Uterus (tissue), 4 donors: Measurements from ENCODE around the gene PDE4D. TPM values are rescaled to one million over a fixed set of nuclear protein-coding genes. Genes with fewer than 3 reads are reported as not detected.

ENCODE experiments used
- DNase-seq, 2 donors: peaks; one replicate each; pipeline ENCODE4 v3.0.0-alpha.2; 2019 to 2020
- H3K27ac ChIP-seq, 2 donors: fragments of 200-600 bp; sonication (generic); 1 replicate in 1 of 2; 2 replicates in 1 of 2; pipeline ENCODE4 v1.5.1; 2016 to 2018
- H3K27me3 ChIP-seq, 2 donors: fragments of 200-600 bp; sonication (generic); one replicate each; pipeline ENCODE4 v1.5.1; 2018 to 2019; ENCODE audit warnings: control low read depth in 1 of 2
- H3K36me3 ChIP-seq, 2 donors: fragments of 200-600 bp; sonication (generic); one replicate each; pipeline ENCODE4 v1.5.1; 2019; ENCODE audit warnings: control low read depth in 1 of 2
- H3K4me1 ChIP-seq, 2 donors: fragments of 200-600 bp; sonication (generic); one replicate each; pipeline ENCODE4 v1.5.1; 2018 to 2019; ENCODE audit warnings: control low read depth in 1 of 2
- H3K4me3 ChIP-seq, 2 donors: fragments of 200-600 bp; sonication (generic); 1 replicate in 1 of 2; 2 replicates in 1 of 2; pipeline ENCODE4 v1.5.1; 2018 to 2019; ENCODE audit warnings: mild to moderate bottlenecking in 1 of 2
- H3K9me3 ChIP-seq, 2 donors: fragments of 200-600 bp; sonication (generic); one replicate each; pipeline ENCODE4 v1.5.1; 2019; ENCODE audit warnings: control low read depth in 1 of 2
- POLR2A ChIP-seq, 2 donors: fragments of 450-650 bp; IDR thresholded peaks; one replicate each; pipeline ENCODE4 v1.6.1; 2016; ENCODE audit warnings: antibody characterized with exemption in 2 of 2, mild to moderate bottlenecking in 1 of 2, moderate library complexity in 1 of 2
- intact Hi-C: fragments of 100-400 bp; cut with DNase I; formaldehyde crosslinking; loops from one replicate; pipeline ENCODE4 v1.15.1; 2023; ENCODE audit warnings: low total_unique reads
- total RNA-seq, 4 donors: library from RNA; depleted of rRNA in 3 of 4; stranded (reverse); fragments of >200 nt in 3 of 4; gene quantifications; one replicate each; pipeline versions ENCODE4 v1.1.0 to v1.2.4, GENCODE V29; 2014 to 2023
- TF ChIP-seq, protein P1 (sequence below), 4 experiments: fragments of 200-600 bp in 2 of 4; fragments of 450-650 bp in 2 of 4; sonication (generic) in 2 of 4; IDR thresholded peaks; one replicate each; pipeline ENCODE4 v1.5.1; 2016 to 2019; ENCODE audit warnings: antibody characterized with exemption in 4 of 4, mild to moderate bottlenecking in 2 of 4, moderate library complexity in 1 of 4
- donor health status: DM: yes; HTN: yes; CAD: no.

The PDE4D gene
- total RNA-seq, 4 donors from 2014 or later = 27.1 to 77.0 (median 45.8) TPM

DNA sequence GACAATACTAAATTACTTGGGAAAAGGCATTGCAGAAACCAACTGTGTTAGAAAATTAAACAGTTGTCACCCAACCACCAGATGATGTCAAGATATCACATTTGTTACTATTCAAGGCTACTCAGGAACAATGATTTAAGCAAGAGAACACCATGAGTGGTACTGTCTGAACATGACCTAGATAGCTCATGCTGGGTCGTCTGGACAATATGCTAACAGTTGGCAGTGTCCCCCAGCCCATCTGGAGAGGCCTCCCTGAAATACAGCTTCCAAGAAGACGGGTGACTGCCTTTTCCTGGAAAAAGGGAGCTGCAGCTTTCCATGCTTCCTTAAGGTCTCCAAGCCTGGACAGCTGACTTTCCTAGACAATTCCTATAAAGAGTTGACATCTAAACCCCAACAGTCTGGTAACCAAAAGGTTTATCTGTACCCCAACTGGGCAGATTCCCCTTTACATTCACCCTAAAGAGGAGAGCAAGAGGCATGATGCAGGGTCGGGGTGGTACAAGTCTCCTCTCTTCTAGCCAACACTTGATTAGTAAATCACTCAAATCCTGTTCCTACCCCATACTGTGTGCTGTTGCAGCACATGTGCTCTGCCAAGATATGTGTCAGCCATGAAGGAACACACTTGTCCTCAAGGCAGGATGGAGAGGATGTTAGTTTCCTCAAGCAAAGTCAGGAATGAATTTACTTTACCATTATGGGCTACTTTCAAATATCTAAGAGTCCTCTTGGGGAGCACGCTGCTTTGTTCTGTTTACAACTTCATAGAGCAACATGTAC, 433.0 kb downstream of the PDE4D start:
- H3K27me3 ChIP-seq = no peaks in the 10 kb centered on the region
- no peaks in the 10 kb centered on the region for H3K36me3 ChIP-seq
- intact Hi-C loops = no loop called here
- no peaks in the 10 kb centered on the region for H3K4me1 ChIP-seq
- H3K27ac ChIP-seq = no peak overlapping the region
- no peak overlapping the region for H3K4me3 ChIP-seq
- no peaks in the 10 kb centered on the region for H3K9me3 ChIP-seq
- no peak for TF ChIP-seq POLR2A (IDR thresholded peaks at IDR 0.05)
- TF ChIP-seq, protein P1, sequence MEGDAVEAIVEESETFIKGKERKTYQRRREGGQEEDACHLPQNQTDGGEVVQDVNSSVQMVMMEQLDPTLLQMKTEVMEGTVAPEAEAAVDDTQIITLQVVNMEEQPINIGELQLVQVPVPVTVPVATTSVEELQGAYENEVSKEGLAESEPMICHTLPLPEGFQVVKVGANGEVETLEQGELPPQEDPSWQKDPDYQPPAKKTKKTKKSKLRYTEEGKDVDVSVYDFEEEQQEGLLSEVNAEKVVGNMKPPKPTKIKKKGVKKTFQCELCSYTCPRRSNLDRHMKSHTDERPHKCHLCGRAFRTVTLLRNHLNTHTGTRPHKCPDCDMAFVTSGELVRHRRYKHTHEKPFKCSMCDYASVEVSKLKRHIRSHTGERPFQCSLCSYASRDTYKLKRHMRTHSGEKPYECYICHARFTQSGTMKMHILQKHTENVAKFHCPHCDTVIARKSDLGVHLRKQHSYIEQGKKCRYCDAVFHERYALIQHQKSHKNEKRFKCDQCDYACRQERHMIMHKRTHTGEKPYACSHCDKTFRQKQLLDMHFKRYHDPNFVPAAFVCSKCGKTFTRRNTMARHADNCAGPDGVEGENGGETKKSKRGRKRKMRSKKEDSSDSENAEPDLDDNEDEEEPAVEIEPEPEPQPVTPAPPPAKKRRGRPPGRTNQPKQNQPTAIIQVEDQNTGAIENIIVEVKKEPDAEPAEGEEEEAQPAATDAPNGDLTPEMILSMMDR (IDR thresholded peaks at IDR 0.05) = no peak
- DNase-seq = no peak

DNA sequence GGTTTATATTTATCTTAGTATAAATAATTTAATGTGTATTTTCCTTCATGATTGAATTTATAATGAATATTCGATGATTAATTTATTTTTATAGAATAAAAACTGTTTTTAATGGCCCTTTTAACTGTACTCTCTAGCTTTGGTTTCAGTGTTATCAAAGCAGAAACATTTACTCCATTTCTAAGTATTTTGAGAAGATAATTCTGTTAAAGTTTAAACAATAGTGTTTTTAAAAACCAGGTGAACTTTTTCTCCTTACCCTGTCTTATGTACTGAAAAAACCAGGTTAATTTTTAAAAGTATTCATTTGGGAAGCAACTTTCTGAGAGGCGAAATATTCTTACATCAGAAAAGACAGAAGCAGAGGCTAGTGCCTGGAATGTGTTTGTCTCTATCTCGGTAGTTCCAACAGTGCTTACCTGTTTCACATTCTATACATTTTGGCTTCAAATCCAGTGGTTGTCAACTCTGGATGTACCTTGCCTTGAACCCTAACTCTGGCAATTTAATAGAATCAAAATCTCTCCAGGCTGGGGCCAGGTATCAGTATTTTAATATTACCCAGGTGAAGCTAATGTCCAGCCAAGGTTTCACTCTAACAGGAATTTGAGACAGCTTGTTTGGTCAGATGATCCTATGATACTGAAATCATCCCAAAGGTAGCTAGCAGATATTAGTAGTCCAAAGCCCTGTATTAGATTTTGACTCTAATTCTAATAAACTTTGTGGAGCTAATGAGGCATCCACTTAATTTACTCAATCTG, 434.4 kb downstream of the PDE4D start:
- H3K9me3 ChIP-seq = no peaks in the 10 kb centered on the region
- intact Hi-C loops = no loop called here

DNA sequence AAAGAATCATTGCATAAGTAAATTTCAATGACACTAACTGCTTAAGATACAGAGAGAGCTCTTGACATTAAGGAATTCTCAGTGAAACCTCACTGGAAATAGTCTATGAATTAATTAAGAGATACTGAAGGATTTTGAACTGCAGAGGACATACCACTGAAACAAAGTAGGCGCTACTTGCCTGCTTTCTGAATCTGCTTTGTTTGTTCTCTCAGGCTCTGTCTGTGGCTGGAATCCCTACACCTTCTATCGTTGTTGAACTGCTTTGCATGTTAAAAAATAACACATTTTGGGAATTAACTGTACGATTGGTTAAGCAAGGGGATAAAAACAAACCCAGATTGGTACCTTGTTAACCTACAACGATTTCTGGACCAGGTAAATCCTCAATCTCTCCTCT, 435.2 kb downstream of the PDE4D start:
- no peak for TF ChIP-seq POLR2A (IDR thresholded peaks at IDR 0.05)
- TF ChIP-seq, protein P1 (IDR thresholded peaks at IDR 0.05) = no peak
- Histone ChIP-seq H3K36me3 (no peaks in the 10 kb centered on the region), H3K4me1 (no peaks in the 10 kb centered on the region), H3K9me3 (no peaks in the 10 kb centered on the region), H3K27ac (no peak overlapping the region), H3K27me3 (no peaks in the 10 kb centered on the region), H3K4me3 (no peak overlapping the region)
- intact Hi-C loops = no loop called here
- no peak for DNase-seq

More for the DNA sequence above, 434.4 kb downstream of the PDE4D start:
- Histone ChIP-seq H3K27me3 (no peaks in the 10 kb centered on the region), H3K27ac (no peak overlapping the region), H3K36me3 (no peaks in the 10 kb centered on the region), H3K4me3 (no peak overlapping the region), H3K4me1 (no peaks in the 10 kb centered on the region)
- TF ChIP-seq POLR2A (IDR thresholded peaks at IDR 0.05) = no peak
- TF ChIP-seq, protein P1 (IDR thresholded peaks at IDR 0.05) = no peak
- DNase-seq = no peak

DNA sequence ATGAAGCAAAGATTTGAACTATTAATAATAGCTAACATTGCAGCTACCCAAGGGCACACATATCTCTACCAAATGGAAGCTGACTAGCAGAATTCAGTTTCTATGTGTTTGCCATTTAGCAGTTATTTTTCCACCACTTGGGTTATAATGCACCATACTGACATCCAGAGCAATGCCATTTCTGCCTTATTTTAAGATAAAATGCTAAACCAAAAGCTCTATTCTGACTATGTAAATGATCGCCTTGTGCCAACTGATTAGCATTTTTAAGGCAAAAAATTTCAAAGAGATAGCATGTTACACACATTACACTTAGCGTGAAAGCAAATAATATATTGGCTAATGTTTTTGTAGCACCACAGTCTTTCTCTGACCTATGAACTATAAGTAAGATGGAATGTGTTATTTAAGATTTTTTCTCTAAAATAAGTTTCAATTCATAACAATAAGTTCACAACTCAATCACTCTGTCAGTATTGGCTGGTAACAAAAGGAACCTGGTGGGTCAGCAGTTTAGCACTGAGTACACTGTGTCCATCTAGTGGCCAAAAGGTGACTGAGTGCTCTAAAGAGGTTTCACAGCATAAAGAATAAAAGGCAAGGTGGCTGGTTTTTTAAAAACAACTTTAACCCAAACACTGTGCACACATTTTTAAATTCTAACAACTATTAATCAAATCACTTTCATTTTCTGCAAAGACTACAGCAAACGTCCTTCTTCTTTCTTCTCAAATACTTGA, 443.5 kb downstream of the PDE4D start:
- no peak overlapping the region for H3K27ac ChIP-seq
- H3K4me1 ChIP-seq = no peaks in the 10 kb centered on the region
- intact Hi-C loops = no loop called here
- H3K27me3 ChIP-seq = no peaks in the 10 kb centered on the region
- no peak overlapping the region for H3K4me3 ChIP-seq
- H3K36me3 ChIP-seq = peaks cover 0 to 3% of the 10 kb centered on the region in 2 donors
- no peaks in the 10 kb centered on the region for H3K9me3 ChIP-seq
- TF ChIP-seq, protein P1 (IDR thresholded peaks at IDR 0.05) = peak in 1 of 4 experiments; percentile 8
- no peak for TF ChIP-seq POLR2A (IDR thresholded peaks at IDR 0.05)
- DNase-seq = no peak
